Astrocyte of the hippocampus (primary cell): ENCODE data around the gene LOXL4.

Source experiments
- DNase-seq: peaks from one replicate; pipeline ENCODE4 v3.0.0; 2011; ENCODE audit warnings: low read depth, low spot score

The LOXL4 gene

DNA sequence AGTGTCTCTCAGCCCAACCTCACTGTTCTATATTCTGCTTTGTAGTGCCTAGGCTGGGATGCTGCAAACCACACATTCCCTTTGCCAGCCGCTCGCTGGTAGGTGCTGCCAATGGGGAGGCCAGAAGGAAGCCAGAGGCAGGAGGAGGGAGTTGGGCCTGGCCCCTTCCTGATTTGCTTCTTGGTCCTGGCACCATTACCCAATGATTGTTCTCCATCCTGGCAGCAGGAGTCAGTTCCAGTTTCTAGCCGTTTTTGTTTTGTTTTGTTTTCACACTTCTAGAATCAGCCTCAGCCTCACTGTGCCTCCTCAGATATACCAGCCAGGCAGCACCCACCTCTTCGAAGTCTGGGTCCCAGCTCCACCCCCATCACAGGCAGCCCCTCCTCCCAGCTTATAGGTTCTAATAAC is 27.4 kb upstream of the LOXL4 start:
- no peak for DNase-seq

- no peak for DNase-seq
Observed at GRCh38 chr10:98294270-98294627, 26.3 kb upstream of the LOXL4 start.

GRCh38 chr10:98293550-98294269 is 25.7 kb upstream of the LOXL4 start:
- DNase-seq: no peak

DNA sequence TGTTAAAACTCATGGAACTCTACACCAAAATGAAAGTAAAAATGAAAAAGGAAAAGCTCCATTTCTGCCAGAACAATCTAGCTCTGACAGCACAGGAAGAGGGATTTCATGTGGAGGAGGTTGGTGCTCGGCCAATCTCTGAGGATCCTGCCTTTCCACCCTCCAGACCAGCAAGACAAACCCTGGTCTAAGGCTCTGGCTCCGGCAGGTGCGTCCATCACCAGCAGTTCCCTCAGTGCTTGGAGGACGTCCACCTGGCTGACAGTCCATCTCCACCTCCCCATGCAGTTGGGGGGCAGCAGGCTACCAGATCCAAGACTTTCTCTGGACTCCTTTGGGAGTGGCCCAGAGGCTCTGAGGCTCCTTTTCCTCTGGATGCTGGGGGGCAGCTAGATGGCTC is 25.0 kb upstream of the LOXL4 start:
- no peak for DNase-seq

GRCh38 chr10:98289802-98290209 is 21.8 kb upstream of the LOXL4 start:
- no peak for DNase-seq

GRCh38 chr10:98287321-98287720 is 19.3 kb upstream of the LOXL4 start:
- DNase-seq: no peak

- DNase-seq: no peak
Observed at GRCh38 chr10:98286419-98286818, 18.4 kb upstream of the LOXL4 start.

GRCh38 chr10:98285416-98285815 is 17.4 kb upstream of the LOXL4 start:
- no peak for DNase-seq

- DNase-seq: no peak
Observed at GRCh38 chr10:98276311-98276710, 8.3 kb upstream of the LOXL4 start.

DNA sequence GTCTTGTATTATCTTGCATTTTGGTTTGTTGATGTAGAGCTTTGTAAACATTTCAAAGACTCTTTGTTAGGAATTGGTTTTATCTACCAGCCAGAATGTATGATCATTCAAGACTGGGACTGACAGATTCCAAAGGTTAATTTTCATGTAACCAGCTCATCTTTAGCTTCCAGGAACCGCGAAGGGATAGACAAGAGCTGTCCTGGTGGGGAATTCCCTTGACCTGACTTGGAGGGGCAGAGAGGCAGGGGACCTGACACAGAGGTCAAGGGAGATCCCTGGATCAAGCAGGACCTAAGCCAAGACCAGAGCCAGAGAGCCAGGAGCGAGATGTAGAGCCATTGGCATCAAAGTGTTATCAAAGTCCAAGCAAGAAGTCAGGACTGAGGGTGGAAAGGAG is 6.6 kb upstream of the LOXL4 start:
- DNase-seq: no peak

- DNase-seq: no peak
Observed at GRCh38 chr10:98273057-98273850, 5.3 kb upstream of the LOXL4 start.

- DNase-seq: no peak
Observed at GRCh38 chr10:98272656-98273055, 4.7 kb upstream of the LOXL4 start.

- DNase-seq: no peak
Observed at GRCh38 chr10:98272245-98272644, 4.3 kb upstream of the LOXL4 start.

GRCh38 chr10:98270786-98271185 is 2.8 kb upstream of the LOXL4 start:
- DNase-seq: no peak

DNA sequence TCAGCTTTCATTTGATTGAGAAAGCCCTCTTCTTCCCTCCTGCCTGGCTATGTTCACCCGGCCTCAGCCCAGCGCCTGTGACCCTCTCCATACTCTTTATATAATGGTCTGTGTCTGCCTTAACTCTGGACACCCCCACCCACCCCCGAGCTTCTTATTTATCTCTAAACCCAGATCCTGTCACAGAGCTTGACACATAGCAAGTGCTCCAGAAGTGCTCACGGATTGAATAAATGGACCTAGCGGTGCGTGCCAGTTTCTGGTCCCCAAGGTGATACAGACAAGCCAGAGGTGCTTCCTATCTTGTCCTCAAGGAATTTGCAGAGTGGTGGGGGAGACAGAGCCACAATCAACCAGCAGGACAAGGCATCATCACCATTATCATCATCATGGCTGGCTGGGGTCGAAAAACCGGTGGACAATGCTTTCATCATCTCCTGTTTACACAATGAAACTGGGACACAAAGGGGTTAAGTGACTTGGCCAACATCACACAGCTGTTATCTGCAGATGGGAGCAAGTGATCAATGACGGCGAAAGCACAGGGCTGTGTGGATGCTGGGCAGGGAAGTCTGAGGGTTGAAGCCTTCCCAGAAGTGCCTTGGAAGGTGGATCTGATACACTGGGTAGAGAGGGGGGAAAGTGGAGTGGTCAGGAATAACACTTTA is 2.2 kb upstream of the LOXL4 start:
- DNase-seq: no peak

DNA sequence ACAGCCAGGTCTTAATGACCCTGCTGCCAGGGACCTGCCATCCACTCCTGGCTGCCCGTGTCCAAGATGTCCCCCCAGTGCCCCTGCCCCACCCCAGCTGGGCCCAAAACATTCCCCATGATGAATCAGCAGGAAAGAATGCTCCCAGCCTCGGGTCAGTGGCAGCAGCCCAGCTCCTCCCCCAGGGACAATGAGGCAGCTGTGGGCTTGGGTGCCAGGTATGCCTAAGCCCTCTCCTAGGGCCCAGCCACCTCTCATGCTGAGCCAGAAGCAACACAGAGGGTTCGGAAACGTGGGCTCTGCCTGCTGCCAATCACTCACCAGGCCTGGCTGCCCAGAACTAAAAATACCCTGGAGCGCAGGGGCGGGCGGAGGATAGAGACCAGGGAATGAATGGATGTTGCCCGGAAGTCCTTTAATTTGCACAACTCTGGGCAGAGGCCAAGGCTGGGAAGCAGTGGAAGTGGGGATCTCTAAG is 1.5 kb upstream of the LOXL4 start:
- peak; percentile 98 for DNase-seq

DNA sequence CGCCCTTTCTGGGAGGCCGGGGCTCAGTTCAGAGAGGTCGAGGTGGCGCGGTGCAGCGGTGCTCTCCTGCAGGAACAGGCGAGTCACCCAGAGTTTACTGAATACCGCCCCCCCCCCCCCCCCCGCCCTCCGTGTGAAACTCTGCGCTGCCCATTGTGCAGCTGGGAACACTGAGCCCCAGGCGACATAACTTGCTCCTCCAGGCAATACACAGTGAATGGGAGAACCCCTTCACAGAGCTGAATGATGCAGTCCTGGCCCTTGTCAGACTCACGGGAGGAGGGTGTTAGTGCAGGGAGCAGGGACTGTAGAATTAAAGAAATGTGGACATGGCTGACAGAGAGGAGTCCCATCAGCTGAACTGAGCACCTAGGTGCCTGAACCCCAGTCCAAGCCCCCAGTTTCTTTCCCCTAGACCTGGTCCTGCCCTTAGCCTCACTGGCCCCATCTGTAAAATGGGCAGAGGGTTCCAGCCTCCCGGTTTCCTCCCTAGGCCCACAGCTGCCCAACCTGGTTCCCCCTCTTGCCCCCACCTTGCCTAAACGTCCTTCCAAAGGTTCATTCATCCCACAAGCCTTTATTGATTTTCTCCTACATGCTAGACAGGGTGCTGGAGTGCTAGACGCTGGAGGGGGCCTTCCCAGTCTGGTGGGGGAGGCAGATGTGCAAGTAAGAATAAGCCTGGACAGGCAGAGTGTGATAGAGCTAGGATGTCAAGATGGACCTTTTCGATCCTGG is 869 bp upstream of the LOXL4 start:
- DNase-seq: no peak

DNA sequence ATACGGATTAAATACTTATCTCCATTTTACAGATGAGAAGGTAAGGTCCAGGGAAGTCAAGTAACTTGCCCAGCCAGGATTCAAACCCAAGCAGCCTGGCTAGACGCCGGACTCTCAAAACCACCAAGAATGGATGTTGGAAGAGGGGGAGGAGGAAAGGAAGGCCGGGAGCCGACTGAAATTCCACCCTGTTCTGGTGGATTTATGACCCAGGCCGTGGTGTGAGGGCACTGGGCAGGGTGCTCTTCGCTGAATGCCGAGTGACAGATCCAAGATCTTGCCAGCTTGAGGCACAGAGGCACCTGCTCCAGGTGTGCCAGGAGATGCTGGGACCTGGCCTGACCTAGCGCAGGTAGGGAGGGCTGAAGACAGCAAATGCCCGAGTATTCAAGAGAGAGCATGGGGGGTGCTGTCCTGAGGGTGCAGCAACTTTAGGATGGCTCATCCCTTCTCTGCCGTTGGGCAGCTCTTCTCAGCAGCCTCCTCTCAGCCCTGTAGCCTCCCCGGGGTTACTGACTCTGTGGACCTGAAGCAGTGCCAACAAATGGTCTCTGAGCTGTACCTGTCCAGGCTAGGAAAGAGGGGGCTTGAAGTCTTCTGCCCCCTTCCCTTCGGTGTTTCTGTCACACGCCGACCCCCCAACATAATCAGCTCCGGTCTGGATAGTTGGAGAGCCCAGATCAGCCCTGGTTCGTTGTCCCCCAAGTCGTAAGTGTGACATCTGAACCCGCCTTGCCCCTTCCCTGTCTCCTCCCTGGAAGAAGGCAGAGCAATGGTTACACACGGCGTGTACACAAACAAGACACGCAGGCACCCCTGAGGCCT is 713 bp downstream of the LOXL4 start:
- peak; percentile 27 for DNase-seq

GRCh38 chr10:98266647-98267046 is 1.3 kb downstream of the LOXL4 start:
- DNase-seq: no peak

DNA sequence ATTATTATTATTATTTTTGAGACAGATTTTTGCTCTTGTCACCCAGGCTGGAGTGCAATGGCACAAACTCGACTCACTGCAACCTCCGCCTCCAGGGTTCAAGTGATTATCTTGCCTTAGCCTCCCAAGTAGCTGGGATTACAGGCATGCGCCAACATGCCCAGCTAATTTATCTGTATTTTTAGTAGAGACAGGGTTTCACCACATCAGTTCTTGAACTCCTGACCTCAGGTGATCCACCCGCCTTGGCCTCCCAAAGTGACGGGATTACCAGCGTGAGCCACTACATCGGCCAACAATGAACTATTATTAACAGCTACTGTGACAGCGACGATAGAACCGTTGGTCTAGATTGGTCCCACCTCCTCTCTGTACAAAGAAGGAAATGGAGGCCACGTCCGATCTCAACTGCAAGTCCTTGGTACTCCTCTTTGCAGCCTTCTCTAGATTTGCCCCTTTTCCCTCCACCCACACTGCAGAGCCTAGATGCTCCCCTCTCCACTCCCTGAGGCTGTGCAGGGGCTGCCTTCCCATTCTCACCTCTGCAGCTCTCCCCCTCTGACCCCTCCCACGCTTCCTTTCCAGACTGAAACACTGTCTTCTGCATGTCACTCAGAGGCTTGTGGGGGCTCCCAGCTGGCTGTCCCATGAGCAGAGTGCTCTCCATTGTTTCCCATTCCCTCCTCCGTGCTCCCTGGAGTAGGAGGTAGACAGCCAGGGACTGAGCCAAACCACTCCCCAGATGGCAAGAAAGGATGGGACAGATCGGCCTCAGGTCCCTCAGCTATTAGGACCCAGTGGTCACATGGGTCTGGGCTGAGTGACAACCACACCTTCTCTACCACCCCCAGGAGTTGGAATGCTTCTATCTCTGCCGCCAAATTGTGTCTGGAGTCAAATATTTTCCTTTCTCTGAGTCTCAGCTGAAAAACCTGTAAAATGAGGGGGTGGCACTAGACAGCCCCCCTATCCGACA is 2.3 kb downstream of the LOXL4 start:
- peak; percentile 29 for DNase-seq
